ENCODE results near the gene HOTAIR. TPM values are rescaled to one million over a fixed set of nuclear protein-coding genes. Genes with fewer than 3 reads are reported as not detected.

The HOTAIR gene
- total and polyA plus RNA-seq, 8 donors = not detected

- peaks cover 32 to 100% (median 95%) of the 10 kb centered on the region in 3 donors for H3K27me3 ChIP-seq
- DNase-seq = no peak
- H3K4me3 ChIP-seq = no peak overlapping the region
- TF ChIP-seq POLR2AphosphoS5 (IDR thresholded peaks at IDR 0.05) (no peak), CTCF (IDR thresholded peaks at IDR 0.05) (no peak), EP300 (IDR thresholded peaks at IDR 0.05) (no peak), POLR2A (IDR thresholded peaks at IDR 0.05) (no peak)
- H3K4me1 ChIP-seq = peaks cover 0 to 12% (median 3%) of the 10 kb centered on the region in 4 donors
- H3K36me3 ChIP-seq = no peaks in the 10 kb centered on the region
- H3K27ac ChIP-seq = no peak overlapping the region
- no peaks in the 10 kb centered on the region for H3K9me3 ChIP-seq
- 6 to 10% (median 7%) methylated on average over 49 to 51 of the region's 51 CpGs for WGBS, 5 donors
- intact Hi-C loops (cut with DNase I; ENCODE audit: low total_unique reads) = no loop called here
Measured at GRCh38 chr12:53944907-53945847, 29.6 kb downstream of the HOTAIR start.

- Histone ChIP-seq H3K4me3 (no peak overlapping the region), H3K9me3 (no peaks in the 10 kb centered on the region), H3K36me3 (no peaks in the 10 kb centered on the region), H3K4me1 (peaks cover 0 to 15% (median 6%) of the 10 kb centered on the region in 4 donors), H3K27me3 (peaks cover 34 to 100% (median 95%) of the 10 kb centered on the region in 3 donors), H3K27ac (no peak overlapping the region)
- TF ChIP-seq POLR2AphosphoS5 (IDR thresholded peaks at IDR 0.05) (no peak), EP300 (IDR thresholded peaks at IDR 0.05) (no peak)
- intact Hi-C loops (cut with DNase I; ENCODE audit: low total_unique reads) = no loop called here
- no peak for DNase-seq
- 7 to 18% (median 14%) methylated on average over 4 of the region's 4 CpGs for WGBS, 5 donors
Measured at GRCh38 chr12:53944209-53944608, 30.5 kb downstream of the HOTAIR start.

- Histone ChIP-seq H3K27ac (no peak overlapping the region), H3K9me3 (no peaks in the 10 kb centered on the region), H3K4me1 (peaks cover 0 to 31% (median 15%) of the 10 kb centered on the region in 4 donors), H3K4me3 (no peak overlapping the region), H3K36me3 (no peaks in the 10 kb centered on the region), H3K27me3 (peaks cover 42 to 100% (median 95%) of the 10 kb centered on the region in 3 donors)
- TF ChIP-seq CTCF (IDR thresholded peaks at IDR 0.05) (no peak), POLR2AphosphoS5 (IDR thresholded peaks at IDR 0.05) (no peak), EP300 (IDR thresholded peaks at IDR 0.05) (no peak)
- WGBS, 5 donors = 7 to 22% (median 13%) methylated on average over 2 of the region's 2 CpGs
- intact Hi-C loops (cut with DNase I; ENCODE audit: low total_unique reads) = no loop called here
- DNase-seq = no peak
Measured at GRCh38 chr12:53942467-53942997, 32.2 kb downstream of the HOTAIR start.

- intact Hi-C loops (cut with DNase I; ENCODE audit: low total_unique reads) = no loop called here
- WGBS, 5 donors = 10 to 26% (median 19%) methylated on average over 5 of the region's 5 CpGs
- peaks cover 0 to 31% (median 15%) of the 10 kb centered on the region in 4 donors for H3K4me1 ChIP-seq
- no peak for DNase-seq
- H3K27ac ChIP-seq = no peak overlapping the region
- no peaks in the 10 kb centered on the region for H3K9me3 ChIP-seq
- TF ChIP-seq EP300 (IDR thresholded peaks at IDR 0.05) (no peak), POLR2AphosphoS5 (IDR thresholded peaks at IDR 0.05) (no peak), POLR2A (IDR thresholded peaks at IDR 0.05) (no peak), CTCF (IDR thresholded peaks at IDR 0.05) (no peak)
- peaks cover 45 to 100% (median 97%) of the 10 kb centered on the region in 3 donors for H3K27me3 ChIP-seq
- H3K36me3 ChIP-seq = no peaks in the 10 kb centered on the region
- no peak overlapping the region for H3K4me3 ChIP-seq
Measured at GRCh38 chr12:53941750-53942149, 33.0 kb downstream of the HOTAIR start.

All from stomach (tissue), 9 donors.